ENCODE data around the gene ADAM8. TPM values are rescaled to one million over a fixed set of nuclear protein-coding genes. Genes with fewer than 3 reads are reported as not detected.

The ADAM8 gene
- total RNA-seq, 2 experiments from 2014 or later: 106 to 115 TPM

DNA sequence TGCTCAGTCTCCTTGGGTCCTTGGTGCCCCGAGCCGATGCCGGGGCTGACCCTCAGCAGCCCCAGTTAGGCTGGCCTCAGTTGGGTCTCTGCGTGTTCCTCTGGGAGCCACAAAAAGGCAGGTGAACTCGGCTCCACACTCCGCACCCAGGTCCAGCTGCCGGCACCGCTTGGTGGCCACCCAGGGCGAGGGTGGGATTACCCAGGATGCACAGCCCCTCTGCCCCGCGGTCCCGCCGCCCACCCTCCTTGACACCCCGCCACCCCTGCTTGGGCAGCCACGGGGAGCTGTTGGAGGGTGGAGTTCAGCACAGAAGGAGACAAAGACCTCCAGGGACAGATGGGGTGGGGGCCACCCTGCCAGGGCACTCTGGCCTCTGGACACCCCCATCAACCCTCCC is 21.3 kb downstream of the ADAM8 start:
- intact Hi-C loops (cut with micrococcal nuclease): no loop called here
- ChIA-PET POLR2A (interaction anchor here (0.5 kb wide), 1 partner anchor 28 kb away, joined by 3 read pairs; no protein-coding TSS in a partner anchor), CTCF (no interaction called here)
- peaks cover 32% of the 10 kb centered on the region for H3K4me1 Mint-ChIP-seq (ENCODE audit: low read depth)
- no peak for DNase-seq
- H3K27me3 Mint-ChIP-seq: peaks cover 2% of the 10 kb centered on the region
- no peak overlapping the region for H3K4me3 Mint-ChIP-seq
- H3K9me3 Mint-ChIP-seq: no peaks in the 10 kb centered on the region
- H3K27ac Mint-ChIP-seq: no peak overlapping the region
- H3K36me3 Mint-ChIP-seq (ENCODE audit: low read depth): no peaks in the 10 kb centered on the region
- TF ChIP-seq, protein P1, sequence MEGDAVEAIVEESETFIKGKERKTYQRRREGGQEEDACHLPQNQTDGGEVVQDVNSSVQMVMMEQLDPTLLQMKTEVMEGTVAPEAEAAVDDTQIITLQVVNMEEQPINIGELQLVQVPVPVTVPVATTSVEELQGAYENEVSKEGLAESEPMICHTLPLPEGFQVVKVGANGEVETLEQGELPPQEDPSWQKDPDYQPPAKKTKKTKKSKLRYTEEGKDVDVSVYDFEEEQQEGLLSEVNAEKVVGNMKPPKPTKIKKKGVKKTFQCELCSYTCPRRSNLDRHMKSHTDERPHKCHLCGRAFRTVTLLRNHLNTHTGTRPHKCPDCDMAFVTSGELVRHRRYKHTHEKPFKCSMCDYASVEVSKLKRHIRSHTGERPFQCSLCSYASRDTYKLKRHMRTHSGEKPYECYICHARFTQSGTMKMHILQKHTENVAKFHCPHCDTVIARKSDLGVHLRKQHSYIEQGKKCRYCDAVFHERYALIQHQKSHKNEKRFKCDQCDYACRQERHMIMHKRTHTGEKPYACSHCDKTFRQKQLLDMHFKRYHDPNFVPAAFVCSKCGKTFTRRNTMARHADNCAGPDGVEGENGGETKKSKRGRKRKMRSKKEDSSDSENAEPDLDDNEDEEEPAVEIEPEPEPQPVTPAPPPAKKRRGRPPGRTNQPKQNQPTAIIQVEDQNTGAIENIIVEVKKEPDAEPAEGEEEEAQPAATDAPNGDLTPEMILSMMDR (IDR thresholded peaks at IDR 0.05): no peak
- ATAC-seq: no peak

DNA sequence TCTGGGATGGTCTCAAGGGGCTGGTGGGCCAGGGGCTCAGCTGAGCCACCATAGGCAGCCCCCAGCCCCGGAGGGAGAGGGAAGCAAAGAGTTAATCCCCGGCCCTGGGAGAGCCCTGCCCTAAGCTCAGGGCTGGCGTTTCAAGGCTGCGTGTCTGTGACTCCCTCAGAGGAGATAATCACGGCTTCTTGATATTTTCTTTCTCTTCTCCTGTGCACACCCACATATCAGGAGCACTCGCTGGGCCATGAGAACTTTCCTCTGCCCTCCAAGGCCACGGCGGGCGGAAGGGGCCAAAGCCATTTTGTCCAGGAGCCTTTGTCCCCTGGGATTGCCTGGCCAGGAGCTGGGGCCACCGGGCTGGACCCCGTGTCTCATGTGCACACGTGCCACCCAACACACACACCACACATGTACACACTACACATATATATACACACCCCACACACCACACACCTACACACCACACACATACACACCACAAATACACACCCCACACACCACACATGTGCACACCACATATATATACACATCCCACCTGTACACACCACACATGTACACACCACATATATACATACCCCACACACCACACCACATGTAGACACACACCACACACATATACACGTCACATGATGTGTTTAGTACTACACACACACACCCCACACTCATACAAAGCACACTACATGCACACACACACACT is 22.1 kb downstream of the ADAM8 start:
- no peaks in the 10 kb centered on the region for H3K9me3 Mint-ChIP-seq
- H3K4me1 Mint-ChIP-seq (ENCODE audit: low read depth): peaks cover 25% of the 10 kb centered on the region
- peaks cover 2% of the 10 kb centered on the region for H3K27me3 Mint-ChIP-seq
- ChIA-PET CTCF (no interaction called here), POLR2A (no interaction called here)
- H3K4me3 Mint-ChIP-seq: no peak overlapping the region
- TF ChIP-seq, protein P1 (IDR thresholded peaks at IDR 0.05): no peak
- no peak overlapping the region for H3K27ac Mint-ChIP-seq
- DNase-seq: no peak
- ATAC-seq: no peak
- H3K36me3 Mint-ChIP-seq (ENCODE audit: low read depth): no peaks in the 10 kb centered on the region
- intact Hi-C loops (cut with micrococcal nuclease): no loop called here

DNA sequence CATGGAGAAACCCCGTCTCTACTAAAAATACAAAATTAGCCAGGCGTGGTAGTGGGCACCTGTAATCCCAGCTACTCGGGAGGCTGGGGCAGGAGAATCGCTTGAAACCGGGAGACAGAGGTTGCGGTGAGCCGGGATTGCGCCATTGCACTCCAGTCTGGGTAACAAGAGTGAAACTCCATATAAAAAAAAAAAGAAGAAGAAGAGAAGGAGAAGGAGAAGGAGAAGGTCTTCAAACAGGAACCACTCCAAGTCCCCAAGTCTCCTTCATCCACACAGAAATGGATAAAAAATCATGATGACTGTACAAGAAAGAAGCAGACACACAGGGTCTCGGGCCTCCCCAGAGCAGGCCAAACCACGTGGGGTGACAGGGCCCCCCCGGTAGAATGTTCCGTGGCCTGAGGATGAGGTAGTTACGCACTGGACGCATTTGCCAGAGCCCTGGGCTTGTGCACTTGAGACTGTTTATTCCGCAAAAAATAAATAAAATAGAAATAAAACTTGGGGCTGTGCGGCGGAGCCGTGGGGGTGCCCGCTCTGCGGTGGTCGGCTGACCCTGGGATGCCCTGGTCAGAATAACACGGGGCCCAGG is 23.2 kb downstream of the ADAM8 start:
- DNase-seq (no peak), ATAC-seq (no peak)
- Mint-ChIP-seq H3K4me3 (no peak overlapping the region), H3K4me1 (ENCODE audit: low read depth) (peaks cover 17% of the 10 kb centered on the region), H3K9me3 (no peaks in the 10 kb centered on the region), H3K36me3 (ENCODE audit: low read depth) (no peaks in the 10 kb centered on the region), H3K27me3 (no peaks in the 10 kb centered on the region), H3K27ac (no peak overlapping the region)
- intact Hi-C loops (cut with micrococcal nuclease): no loop called here
- TF ChIP-seq, protein P1 (IDR thresholded peaks at IDR 0.05): no peak
- CTCF ChIA-PET: no interaction called here
- POLR2A ChIA-PET: no interaction called here

DNA sequence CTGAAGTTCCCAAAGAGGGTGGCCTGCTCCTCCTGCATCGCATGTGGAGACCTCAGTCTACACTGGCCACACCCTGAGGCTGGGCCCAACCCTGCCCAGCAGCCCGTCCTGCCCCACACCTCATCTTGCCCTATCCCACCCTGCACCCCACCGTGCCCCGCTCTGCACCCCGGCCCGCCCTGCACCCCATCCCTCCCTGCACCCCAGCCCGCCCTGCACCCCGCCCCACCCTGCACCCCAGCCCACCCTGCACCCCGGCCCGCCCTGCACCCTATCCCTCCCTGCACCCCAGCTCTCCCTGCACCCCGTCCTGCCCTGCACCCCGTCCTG is 24.5 kb downstream of the ADAM8 start:
- H3K27me3 Mint-ChIP-seq: no peaks in the 10 kb centered on the region
- no peak for ATAC-seq
- H3K4me3 Mint-ChIP-seq: no peak overlapping the region
- DNase-seq: no peak
- no peaks in the 10 kb centered on the region for H3K9me3 Mint-ChIP-seq
- H3K27ac Mint-ChIP-seq: no peak overlapping the region
- TF ChIP-seq, protein P1 (IDR thresholded peaks at IDR 0.05): no peak
- intact Hi-C loops (cut with micrococcal nuclease): no loop called here
- H3K36me3 Mint-ChIP-seq (ENCODE audit: low read depth): no peaks in the 10 kb centered on the region
- ChIA-PET POLR2A (no interaction called here), CTCF (no interaction called here)
- peaks cover 4% of the 10 kb centered on the region for H3K4me1 Mint-ChIP-seq (ENCODE audit: low read depth)

DNA sequence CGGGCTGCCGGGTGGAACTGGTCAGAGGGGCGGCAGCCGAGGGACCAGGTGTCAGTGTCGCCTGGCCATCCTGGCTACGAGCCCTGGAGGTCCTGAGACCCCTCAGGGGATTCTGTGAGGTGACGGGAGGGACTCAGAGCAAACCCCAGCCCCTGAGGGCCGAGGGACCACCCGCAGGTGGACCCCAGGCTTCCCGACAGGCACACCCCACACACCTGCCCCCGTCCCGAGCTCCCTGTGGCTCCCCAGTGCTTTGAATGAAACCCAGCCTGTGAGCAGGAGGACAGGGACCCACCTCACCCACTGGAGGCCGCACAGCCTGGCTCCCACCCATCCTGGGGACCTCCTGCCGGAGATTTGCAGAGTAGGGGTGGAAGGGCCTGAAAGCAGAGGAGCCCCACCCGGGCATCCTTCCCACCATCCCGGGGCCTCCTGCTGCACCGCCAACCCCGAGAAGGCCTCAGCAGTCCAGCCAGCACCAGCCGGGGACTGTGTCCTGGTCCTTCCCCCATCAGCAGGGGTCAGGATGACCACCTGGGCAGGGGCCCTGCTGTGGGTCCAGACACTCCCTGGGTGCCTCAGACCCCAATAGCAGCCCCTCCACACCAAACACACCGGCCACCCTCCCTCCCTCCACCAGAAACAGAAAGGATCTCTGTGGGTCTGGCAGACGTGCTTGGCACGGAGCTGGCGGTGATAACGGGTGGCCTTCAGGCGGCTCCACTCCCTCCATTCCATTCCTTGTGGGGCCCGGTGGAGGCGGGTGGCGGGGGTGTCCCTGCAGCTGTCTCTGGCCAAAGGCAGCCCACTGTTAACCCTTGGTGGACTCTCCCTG is 25.1 kb downstream of the ADAM8 start:
- intact Hi-C loops (cut with micrococcal nuclease): no loop called here
- CTCF ChIA-PET: no interaction called here
- POLR2A ChIA-PET: no interaction called here
- TF ChIP-seq, protein P1 (IDR thresholded peaks at IDR 0.05): no peak
- no peak overlapping the region for H3K4me3 Mint-ChIP-seq
- no peaks in the 10 kb centered on the region for H3K27me3 Mint-ChIP-seq
- H3K4me1 Mint-ChIP-seq (ENCODE audit: low read depth): no peaks in the 10 kb centered on the region
- ATAC-seq (no peak), DNase-seq (no peak)
- no peaks in the 10 kb centered on the region for H3K9me3 Mint-ChIP-seq
- no peaks in the 10 kb centered on the region for H3K36me3 Mint-ChIP-seq (ENCODE audit: low read depth)
- no peak overlapping the region for H3K27ac Mint-ChIP-seq

Data from activated CD8-positive, alpha-beta T cell treated with anti-CD3 and anti-CD28 coated beads for 36 hours (primary cell).